HCT116 (cell line): ENCODE measurements around the gene KRI1. TPM values are rescaled to one million over a fixed set of nuclear protein-coding genes. Genes with fewer than 3 reads are reported as not detected.

ENCODE experiments used
- ATAC-seq: fragments of 200-7000 bp; cut with Tn5 transposase; 2 replicates; pipeline ENCODE4 v1.9.1; 2020; ENCODE audit warnings: mild to moderate bottlenecking, moderate library complexity
- BruUV-seq: library from RNA; stranded (reverse); fragments of 400-500 nt; replicated peaks from 2 replicates; lab custom pipeline; 2021; lab: Mats Ljungman, UMichigan
- CTCF ChIA-PET: fragments of 300-600 bp; sonication (Branson Sonifier 250); formaldehyde crosslinking; loops from one replicate; lab custom pipeline; 2021; ENCODE audit warnings: antibody characterized with exemption; lab: Charles Lee
- POLR2A ChIA-PET: fragments of 300-600, 350-600 bp; sonication (Branson Sonifier 250); formaldehyde crosslinking; loops from one replicate; lab custom pipeline; 2021; ENCODE audit warnings: antibody characterized with exemption; lab: Charles Lee
- RAD21 ChIA-PET, 2 experiments: fragments of 300-600 bp; sonication (Branson Sonifier 250); formaldehyde crosslinking; loops; one replicate each; lab custom pipeline; 2023; ENCODE audit warnings: low total read pairs in 2 of 2; ENCODE audit not compliant: uncharacterized antibody in 2 of 2, unreplicated experiment in 2 of 2, low non-redundant PET in 1 of 2; lab: Charles Lee
- DNase-seq: peaks from one replicate; pipeline ENCODE4 v3.0.0-alpha.2; 2010; ENCODE audit warnings: low read depth, low spot score
- H2AFZ ChIP-seq: fragments of 200-600 bp; shearing (Covaris generic), sonication (generic); 2 replicates; pipeline ENCODE4 v1.6.1; 2017; ENCODE audit warnings: low read depth, mixed run types, mixed read lengths, antibody characterized with exemption, low read length; ENCODE audit not compliant: poor library complexity, severe bottlenecking
- H3K27ac ChIP-seq: 2 replicates; pipeline ENCODE4 v1.5.1; 2012; ENCODE audit warnings: low read depth, low read length
- H3K27me3 ChIP-seq: fragments of 200-600 bp; sonication (generic); 2 replicates; pipeline ENCODE4 v1.6.1; 2016; ENCODE audit warnings: mixed run types, low read length, mixed read lengths; ENCODE audit not compliant: insufficient read depth
- H3K36me3 ChIP-seq, 2 experiments: fragments of 200-500 bp in 1 of 2; fragments of 200-600 bp in 1 of 2; sonication (Bioruptor generic) in 1 of 2; sonication (generic) in 1 of 2; 2 replicates each; pipeline versions ENCODE4 v1.5.1 to v1.6.1; 2014 to 2016; ENCODE audit warnings: low read length in 2 of 2, inconsistent platforms in 1 of 2, mixed read lengths in 1 of 2, mixed run types in 1 of 2; ENCODE audit not compliant: insufficient read depth in 2 of 2, control insufficient read depth in 1 of 2
- H3K4me1 ChIP-seq, 2 experiments: fragments of 200-600 bp in 1 of 2; sonication (generic) in 1 of 2; 2 replicates each; pipeline versions ENCODE4 v1.5.1 to v1.6.1; 2012 to 2017; ENCODE audit warnings: low read length in 2 of 2, inconsistent platforms in 1 of 2, mild to moderate bottlenecking in 1 of 2, mixed read lengths in 1 of 2, mixed run types in 1 of 2, moderate library complexity in 1 of 2; ENCODE audit not compliant: insufficient read depth in 2 of 2, control insufficient read depth in 1 of 2
- H3K4me2 ChIP-seq: fragments of 200-600 bp; sonication (generic); 2 replicates; pipeline ENCODE4 v1.6.1; 2017; ENCODE audit warnings: mixed run types, low read length, mixed read lengths
- H3K4me3 ChIP-seq, 2 experiments: fragments of 200-600 bp in 1 of 2; sonication (generic) in 1 of 2; replicated peaks in 1 of 2; 2 replicates each; pipeline ENCODE4 v1.5.1; 2011 to 2016; ENCODE audit warnings: low read length in 2 of 2, control low read depth in 1 of 2, low read depth in 1 of 2, mild to moderate bottlenecking in 1 of 2, mixed read lengths in 1 of 2, mixed run types in 1 of 2
- H3K79me2 ChIP-seq: fragments of 200-600 bp; sonication (generic); 2 replicates; pipeline ENCODE4 v1.6.1; 2017; ENCODE audit warnings: mild to moderate bottlenecking, mixed run types, low read length, moderate library complexity, mixed read lengths; ENCODE audit not compliant: insufficient read depth
- H3K9ac ChIP-seq: fragments of 200-600 bp; sonication (generic); 2 replicates; pipeline ENCODE4 v1.6.1; 2016; ENCODE audit warnings: low read length, mixed read lengths
- H3K9me2 ChIP-seq: fragments of 200-600 bp; sonication (generic), shearing (Covaris generic); 2 replicates; pipeline ENCODE4 v1.6.1; 2017; ENCODE audit warnings: mixed run types, mild to moderate bottlenecking, moderate library complexity; ENCODE audit not compliant: insufficient read depth
- H3K9me3 ChIP-seq, 2 experiments: fragments of 200-500 bp in 1 of 2; fragments of 200-600 bp in 1 of 2; sonication (Bioruptor generic) in 1 of 2; sonication (generic) in 1 of 2; 2 replicates each; pipeline ENCODE4 v1.6.1; 2014 to 2017; ENCODE audit warnings: low read length in 2 of 2, mixed read lengths in 2 of 2, inconsistent platforms in 1 of 2, low read depth in 1 of 2, mild to moderate bottlenecking in 1 of 2, mixed run types in 1 of 2, moderate library complexity in 1 of 2; ENCODE audit not compliant: control insufficient read depth in 1 of 2, insufficient read depth in 1 of 2
- H4K20me1 ChIP-seq: fragments of 200-600 bp; sonication (generic), shearing (Covaris generic); 2 replicates; pipeline ENCODE4 v1.6.1; 2017; ENCODE audit warnings: mixed run types, mild to moderate bottlenecking, moderate library complexity; ENCODE audit not compliant: insufficient read depth
- CEBPB ChIP-seq: IDR thresholded peaks from 2 replicates; pipeline ENCODE4 v1.6.1; 2012; ENCODE audit warnings: low read depth
- CTCF ChIP-seq, 3 experiments: fragments of 200-600 bp in 1 of 3; sonication (generic) in 1 of 3; IDR thresholded peaks in 2 of 3; conservative IDR thresholded peaks in 1 of 3; 2 replicates each; pipeline ENCODE4 v1.5.1; 2012 to 2017; ENCODE audit warnings: low read depth in 2 of 3, low read length in 2 of 3, antibody characterized with exemption in 1 of 3, borderline replicate concordance in 1 of 3, control low read depth in 1 of 3, mild to moderate bottlenecking in 1 of 3, mixed read lengths in 1 of 3, mixed run types in 1 of 3, moderate library complexity in 1 of 3; ENCODE audit not compliant: insufficient read depth in 1 of 3
- RAD21 ChIP-seq: IDR thresholded peaks from 2 replicates; pipeline ENCODE4 v1.6.1; 2012; ENCODE audit warnings: low read depth, mild to moderate bottlenecking
- YY1 ChIP-seq: IDR thresholded peaks from 2 replicates; pipeline ENCODE4 v1.6.1; 2011; ENCODE audit warnings: low read length, low read depth, moderate library complexity, mild to moderate bottlenecking; ENCODE audit not compliant: insufficient replicate concordance; ENCODE audit errors: extremely low read depth
- intact Hi-C: fragments of 100-400 bp; cut with micrococcal nuclease; formaldehyde crosslinking; loops from 2 replicates; pipeline ENCODE4 v1.10.0; 2022
- total RNA-seq: library from RNA; stranded (reverse); gene quantifications from one replicate; pipeline ENCODE4 v1.2.1, GENCODE V29; 2021; ENCODE audit not compliant: unreplicated experiment

The KRI1 gene
- total RNA-seq, 1 experiment from 2014 or later: 44.0 TPM

GRCh38 chr19:10580979-10581631 lies 15.3 kb upstream of the KRI1 start:
- peaks cover 9 to 14% of the 10 kb centered on the region in 2 experiments; a peak in 3 of 4 replicates for H3K36me3 ChIP-seq
- peak; percentile 48 for TF ChIP-seq YY1
- no peak for TF ChIP-seq CEBPB
- TF ChIP-seq RAD21: peak; percentile 97
- peak; percentile 98 to 99 (median 99) for TF ChIP-seq CTCF (IDR thresholded peaks at IDR 0.05 in 2 of 3, conservative IDR thresholded peaks at IDR 0.05 in 1 of 3; ENCODE audit: borderline replicate concordance in 1 of 3, insufficient read depth in 1 of 3, low read depth in 2 of 3, low read length in 2 of 3)
- TF ChIP-seq, all 23 proteins: peak for 3
- no peak overlapping the region for H3K9ac ChIP-seq
- H2AFZ ChIP-seq: no peak overlapping the region
- peaks cover 8 to 20% of the 10 kb centered on the region in 2 experiments; a peak in 3 of 4 replicates for H3K4me1 ChIP-seq
- no peak overlapping the region; the same call in 1 of the 2 replicates for H3K27ac ChIP-seq
- BruUV-seq: no TSS peak
- no peak overlapping the region for H3K4me2 ChIP-seq
- CTCF ChIA-PET: interaction anchor here (0.9 to 3.0 kb wide), 11 partner anchors 9 to 136 kb away, joined by 3 to 114 read pairs (median 4); partner anchors contain the start of genes CDKN2D, DNM2 and QTRT1
- H3K9me2 ChIP-seq: no peaks in the 10 kb centered on the region
- POLR2A ChIA-PET: interaction anchor here (1.4 kb wide), 1 partner anchor 64 kb away, joined by 5 read pairs; no protein-coding TSS in a partner anchor
- no peaks in the 10 kb centered on the region for H3K9me3 ChIP-seq
- no peak overlapping the region for H3K4me3 ChIP-seq
- RAD21 ChIA-PET: interaction anchor here (1.5 to 3.5 kb wide), 4 partner anchors 63 to 119 kb away, joined by 5 to 31 read pairs (median 16); no protein-coding TSS in a partner anchor
- H3K27me3 ChIP-seq: no peaks in the 10 kb centered on the region
- DNase-seq (peak; percentile 87), ATAC-seq (peak; percentile 82)
- intact Hi-C loops: loop anchor here (1.0 to 5.0 kb wide), 3 partner anchors 46 to 120 kb away; partner anchors contain the start of genes QTRT1 and SLC44A2
- H3K79me2 ChIP-seq: no peaks in the 10 kb centered on the region; the same call in 1 of the 2 replicates
- H4K20me1 ChIP-seq: no peaks in the 10 kb centered on the region
